OCI-LY3 (cell line): ENCODE results near the gene SLC8A1.

Source experiments
- H2AFZ ChIP-seq: fragments of 200-600, 300-600 bp; shearing (Covaris generic); 2 replicates; pipeline ENCODE4 v1.6.0; 2014; ENCODE audit warnings: antibody characterized with exemption, low read depth, low read length
- H3K27ac ChIP-seq: fragments of 200-600, 300-600 bp; sonication (generic); 2 replicates; pipeline ENCODE4 v1.5.1; 2014; ENCODE audit warnings: mild to moderate bottlenecking, low read length, moderate library complexity, mixed read lengths
- H3K27me3 ChIP-seq: fragments of 200-600, 300-600 bp; sonication (generic); 2 replicates; pipeline ENCODE4 v1.6.1; 2014; ENCODE audit warnings: low read depth, low read length, mixed read lengths
- H3K36me3 ChIP-seq: fragments of 200-600, 300-600 bp; sonication (generic); replicated peaks from 2 replicates; pipeline ENCODE3; 2014; ENCODE audit warnings: low read depth, low read length, mixed read lengths
- H3K4me1 ChIP-seq: fragments of 300-600, 200-600 bp; sonication (generic); 2 replicates; pipeline ENCODE4 v1.6.1; 2014; ENCODE audit warnings: low read length, mixed read lengths
- H3K4me2 ChIP-seq: fragments of 200-600, 300-600 bp; sonication (generic); 2 replicates; pipeline ENCODE4 v1.6.1; 2014; ENCODE audit warnings: low read length, mixed read lengths
- H3K4me3 ChIP-seq: fragments of 300-600, 200-600 bp; sonication (generic); 2 replicates; pipeline ENCODE4 v1.5.1; 2014; ENCODE audit warnings: antibody characterized with exemption, mild to moderate bottlenecking, low read length, moderate library complexity
- H3K79me2 ChIP-seq: fragments of 300-600, 200-600 bp; shearing (Covaris generic); 2 replicates; pipeline ENCODE4 v1.6.1; 2014; ENCODE audit warnings: mild to moderate bottlenecking, low read length, mixed read lengths
- H3K9ac ChIP-seq: fragments of 300-600, 200-600 bp; shearing (Covaris generic); 2 replicates; pipeline ENCODE4 v1.6.0; 2014; ENCODE audit warnings: mild to moderate bottlenecking, low read length, moderate library complexity
- H3K9me3 ChIP-seq: fragments of 200-600, 300-600 bp; shearing (Covaris generic); 2 replicates; pipeline ENCODE4 v1.6.1; 2014; ENCODE audit warnings: low read length, mixed read lengths; ENCODE audit not compliant: insufficient read depth
- H4K20me1 ChIP-seq: fragments of 200-600, 300-600 bp; sonication (generic); 2 replicates; pipeline ENCODE4 v1.6.1; 2016; ENCODE audit warnings: low read length, mixed read lengths; ENCODE audit not compliant: insufficient read depth
- EZH2phosphoT487 ChIP-seq: fragments of 200-600 bp; shearing (Covaris generic); IDR thresholded peaks from 2 replicates; pipeline ENCODE4 v1.6.1; 2018; ENCODE audit warnings: antibody characterized with exemption, mixed run types, low read depth
- TF ChIP-seq, protein P1 (sequence below): fragments of 200-600, 300-600 bp; sonication (generic); IDR thresholded peaks from 2 replicates; pipeline ENCODE4 v1.5.1; 2014; ENCODE audit warnings: antibody characterized with exemption, low read length, low read depth

SLC8A1 gene

DNA sequence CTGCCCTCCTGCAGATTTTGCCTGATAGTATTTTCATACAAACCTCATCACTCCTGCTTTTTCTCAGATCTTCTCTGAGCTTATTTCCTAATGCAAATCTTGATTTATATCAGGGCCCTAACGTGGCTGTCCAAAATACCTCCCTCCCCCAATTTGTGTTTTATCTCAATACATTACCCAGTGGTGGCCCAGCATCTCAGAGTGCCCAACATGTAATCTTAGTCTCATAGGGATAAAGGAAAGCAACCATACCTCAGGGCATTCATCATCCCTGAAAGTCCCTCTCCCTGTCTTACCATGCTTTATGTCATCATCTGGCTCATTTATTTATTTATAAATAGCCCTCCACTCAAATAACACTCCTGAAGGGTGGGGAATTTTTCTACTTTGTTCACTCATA lies 135.3 kb downstream of the SLC8A1 start:
- Histone ChIP-seq H4K20me1 (no peaks in the 10 kb centered on the region), H3K4me3 (no peak overlapping the region), H3K4me2 (no peak overlapping the region), H3K79me2 (no peaks in the 10 kb centered on the region), H3K27me3 (no peaks in the 10 kb centered on the region), H3K36me3 (no peaks in the 10 kb centered on the region), H3K27ac (no peak overlapping the region), H2AFZ (no peak overlapping the region), H3K9me3 (peaks cover 5% of the 10 kb centered on the region; the same call in 1 of the 2 replicates), H3K4me1 (no peaks in the 10 kb centered on the region), H3K9ac (no peak overlapping the region)
- TF ChIP-seq, protein P1, sequence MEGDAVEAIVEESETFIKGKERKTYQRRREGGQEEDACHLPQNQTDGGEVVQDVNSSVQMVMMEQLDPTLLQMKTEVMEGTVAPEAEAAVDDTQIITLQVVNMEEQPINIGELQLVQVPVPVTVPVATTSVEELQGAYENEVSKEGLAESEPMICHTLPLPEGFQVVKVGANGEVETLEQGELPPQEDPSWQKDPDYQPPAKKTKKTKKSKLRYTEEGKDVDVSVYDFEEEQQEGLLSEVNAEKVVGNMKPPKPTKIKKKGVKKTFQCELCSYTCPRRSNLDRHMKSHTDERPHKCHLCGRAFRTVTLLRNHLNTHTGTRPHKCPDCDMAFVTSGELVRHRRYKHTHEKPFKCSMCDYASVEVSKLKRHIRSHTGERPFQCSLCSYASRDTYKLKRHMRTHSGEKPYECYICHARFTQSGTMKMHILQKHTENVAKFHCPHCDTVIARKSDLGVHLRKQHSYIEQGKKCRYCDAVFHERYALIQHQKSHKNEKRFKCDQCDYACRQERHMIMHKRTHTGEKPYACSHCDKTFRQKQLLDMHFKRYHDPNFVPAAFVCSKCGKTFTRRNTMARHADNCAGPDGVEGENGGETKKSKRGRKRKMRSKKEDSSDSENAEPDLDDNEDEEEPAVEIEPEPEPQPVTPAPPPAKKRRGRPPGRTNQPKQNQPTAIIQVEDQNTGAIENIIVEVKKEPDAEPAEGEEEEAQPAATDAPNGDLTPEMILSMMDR = no peak
- TF ChIP-seq EZH2phosphoT487 = no peak

DNA sequence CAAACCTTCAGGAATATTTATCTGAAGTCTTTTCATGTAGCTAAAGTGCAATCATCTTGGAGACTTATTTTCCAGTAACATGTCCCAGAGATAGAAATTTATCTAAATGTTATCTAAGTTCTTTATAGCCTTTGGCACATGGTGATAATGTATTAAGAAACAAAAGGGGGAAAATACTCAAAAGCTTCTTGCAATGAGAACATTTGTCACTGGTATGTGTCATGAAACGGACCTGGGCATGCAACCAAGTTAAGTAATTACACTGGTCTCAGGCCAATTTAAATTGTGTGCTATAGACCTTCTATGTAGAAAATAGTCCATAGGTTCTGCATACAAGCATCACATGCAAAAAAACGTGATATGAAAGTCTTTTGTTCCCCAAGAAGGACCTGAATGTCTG lies 136.2 kb downstream of the SLC8A1 start:
- Histone ChIP-seq H3K27me3 (no peaks in the 10 kb centered on the region), H3K4me3 (no peak overlapping the region), H3K79me2 (no peaks in the 10 kb centered on the region), H3K9ac (no peak overlapping the region), H3K4me1 (no peaks in the 10 kb centered on the region), H3K27ac (no peak overlapping the region), H3K4me2 (no peak overlapping the region), H2AFZ (no peak overlapping the region), H3K9me3 (peaks cover 5% of the 10 kb centered on the region; the same call in 1 of the 2 replicates), H4K20me1 (no peaks in the 10 kb centered on the region), H3K36me3 (no peaks in the 10 kb centered on the region)
- TF ChIP-seq, protein P1 = no peak
- no peak for TF ChIP-seq EZH2phosphoT487

DNA sequence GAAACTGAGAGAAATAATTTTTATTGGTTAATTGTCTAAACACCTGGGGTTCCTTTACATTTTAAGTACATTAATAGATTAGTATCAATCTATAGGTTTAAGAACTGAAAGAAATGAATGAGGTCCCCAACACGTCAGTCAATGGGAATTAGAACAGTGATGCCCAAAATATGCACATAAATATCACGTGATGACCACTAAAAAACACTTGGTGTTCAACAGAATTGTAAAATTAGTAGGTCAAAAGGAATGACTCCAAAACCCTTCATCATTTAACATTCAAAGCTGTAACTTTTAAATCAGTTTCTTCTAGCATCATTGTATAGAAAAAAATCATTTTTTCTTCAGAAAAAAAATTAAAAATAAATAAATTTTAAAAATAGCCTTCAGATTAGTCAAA lies 140.9 kb downstream of the SLC8A1 start:
- no peak overlapping the region for H2AFZ ChIP-seq
- TF ChIP-seq, protein P1 = no peak
- TF ChIP-seq EZH2phosphoT487 = no peak
- no peaks in the 10 kb centered on the region for H3K79me2 ChIP-seq
- peaks cover 5% of the 10 kb centered on the region; the same call in 1 of the 2 replicates for H3K9me3 ChIP-seq
- no peaks in the 10 kb centered on the region for H3K4me1 ChIP-seq
- H3K9ac ChIP-seq = no peak overlapping the region
- no peak overlapping the region for H3K4me2 ChIP-seq
- H3K4me3 ChIP-seq = no peak overlapping the region
- H3K36me3 ChIP-seq = no peaks in the 10 kb centered on the region
- H3K27me3 ChIP-seq = no peaks in the 10 kb centered on the region
- no peak overlapping the region for H3K27ac ChIP-seq
- H4K20me1 ChIP-seq = no peaks in the 10 kb centered on the region

DNA sequence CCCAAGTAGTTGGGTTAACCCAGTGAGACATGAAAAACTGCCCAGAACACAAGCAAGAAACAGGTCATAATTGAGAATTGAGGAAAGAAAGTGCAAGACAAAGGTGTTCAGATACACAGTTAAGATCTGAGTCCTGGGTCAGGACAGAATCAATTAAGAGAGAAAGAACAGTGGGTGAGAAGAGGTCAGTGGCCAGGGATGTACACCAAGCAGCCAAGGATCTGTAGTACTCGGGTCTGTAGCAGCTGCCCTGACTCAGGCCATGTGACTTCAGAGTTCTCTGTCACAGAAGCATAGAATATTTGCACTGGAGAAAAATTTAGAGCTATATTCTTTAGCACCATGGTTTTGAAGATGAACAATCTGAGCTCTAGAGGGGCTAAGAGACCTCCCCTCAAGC lies 141.6 kb downstream of the SLC8A1 start:
- Histone ChIP-seq H3K36me3 (no peaks in the 10 kb centered on the region), H3K4me1 (no peaks in the 10 kb centered on the region), H3K79me2 (no peaks in the 10 kb centered on the region), H3K27me3 (no peaks in the 10 kb centered on the region), H3K9me3 (peaks cover 5% of the 10 kb centered on the region; the same call in 1 of the 2 replicates), H2AFZ (no peak overlapping the region), H4K20me1 (no peaks in the 10 kb centered on the region), H3K4me2 (no peak overlapping the region), H3K27ac (no peak overlapping the region), H3K4me3 (no peak overlapping the region), H3K9ac (no peak overlapping the region)
- no peak for TF ChIP-seq EZH2phosphoT487
- TF ChIP-seq, protein P1 = no peak
